HCT116 (cell line): ENCODE results near the gene TASP1. TPM values are rescaled to one million over a fixed set of nuclear protein-coding genes. Genes with fewer than 3 reads are reported as not detected.

Experiments
- ATAC-seq: fragments of 200-7000 bp; cut with Tn5 transposase; 2 replicates; pipeline ENCODE4 v1.9.1; 2020; ENCODE audit warnings: mild to moderate bottlenecking, moderate library complexity
- BruUV-seq: library from RNA; stranded (reverse); fragments of 400-500 nt; replicated peaks from 2 replicates; lab custom pipeline; 2021; lab: Mats Ljungman, UMichigan
- CTCF ChIA-PET: fragments of 300-600 bp; sonication (Branson Sonifier 250); formaldehyde crosslinking; loops from one replicate; lab custom pipeline; 2021; ENCODE audit warnings: antibody characterized with exemption; lab: Charles Lee
- POLR2A ChIA-PET: fragments of 300-600, 350-600 bp; sonication (Branson Sonifier 250); formaldehyde crosslinking; loops from one replicate; lab custom pipeline; 2021; ENCODE audit warnings: antibody characterized with exemption; lab: Charles Lee
- RAD21 ChIA-PET, 2 experiments: fragments of 300-600 bp; sonication (Branson Sonifier 250); formaldehyde crosslinking; loops; one replicate each; lab custom pipeline; 2023; ENCODE audit warnings: low total read pairs in 2 of 2; ENCODE audit not compliant: uncharacterized antibody in 2 of 2, unreplicated experiment in 2 of 2, low non-redundant PET in 1 of 2; lab: Charles Lee
- DNase-seq: peaks from one replicate; pipeline ENCODE4 v3.0.0-alpha.2; 2010; ENCODE audit warnings: low read depth, low spot score
- H2AFZ ChIP-seq: fragments of 200-600 bp; shearing (Covaris generic), sonication (generic); 2 replicates; pipeline ENCODE4 v1.6.1; 2017; ENCODE audit warnings: low read depth, mixed run types, mixed read lengths, antibody characterized with exemption, low read length; ENCODE audit not compliant: poor library complexity, severe bottlenecking
- H3K27ac ChIP-seq: 2 replicates; pipeline ENCODE4 v1.5.1; 2012; ENCODE audit warnings: low read depth, low read length
- H3K27me3 ChIP-seq: fragments of 200-600 bp; sonication (generic); 2 replicates; pipeline ENCODE4 v1.6.1; 2016; ENCODE audit warnings: mixed run types, low read length, mixed read lengths; ENCODE audit not compliant: insufficient read depth
- H3K36me3 ChIP-seq, 2 experiments: fragments of 200-500 bp in 1 of 2; fragments of 200-600 bp in 1 of 2; sonication (Bioruptor generic) in 1 of 2; sonication (generic) in 1 of 2; 2 replicates each; pipeline versions ENCODE4 v1.5.1 to v1.6.1; 2014 to 2016; ENCODE audit warnings: low read length in 2 of 2, inconsistent platforms in 1 of 2, mixed read lengths in 1 of 2, mixed run types in 1 of 2; ENCODE audit not compliant: insufficient read depth in 2 of 2, control insufficient read depth in 1 of 2
- H3K4me1 ChIP-seq, 2 experiments: fragments of 200-600 bp in 1 of 2; sonication (generic) in 1 of 2; 2 replicates each; pipeline versions ENCODE4 v1.5.1 to v1.6.1; 2012 to 2017; ENCODE audit warnings: low read length in 2 of 2, inconsistent platforms in 1 of 2, mild to moderate bottlenecking in 1 of 2, mixed read lengths in 1 of 2, mixed run types in 1 of 2, moderate library complexity in 1 of 2; ENCODE audit not compliant: insufficient read depth in 2 of 2, control insufficient read depth in 1 of 2
- H3K4me2 ChIP-seq: fragments of 200-600 bp; sonication (generic); 2 replicates; pipeline ENCODE4 v1.6.1; 2017; ENCODE audit warnings: mixed run types, low read length, mixed read lengths
- H3K4me3 ChIP-seq, 2 experiments: fragments of 200-600 bp in 1 of 2; sonication (generic) in 1 of 2; replicated peaks in 1 of 2; 2 replicates each; pipeline ENCODE4 v1.5.1; 2011 to 2016; ENCODE audit warnings: low read length in 2 of 2, control low read depth in 1 of 2, low read depth in 1 of 2, mild to moderate bottlenecking in 1 of 2, mixed read lengths in 1 of 2, mixed run types in 1 of 2
- H3K79me2 ChIP-seq: fragments of 200-600 bp; sonication (generic); 2 replicates; pipeline ENCODE4 v1.6.1; 2017; ENCODE audit warnings: mild to moderate bottlenecking, mixed run types, low read length, moderate library complexity, mixed read lengths; ENCODE audit not compliant: insufficient read depth
- H3K9ac ChIP-seq: fragments of 200-600 bp; sonication (generic); 2 replicates; pipeline ENCODE4 v1.6.1; 2016; ENCODE audit warnings: low read length, mixed read lengths
- H3K9me2 ChIP-seq: fragments of 200-600 bp; sonication (generic), shearing (Covaris generic); 2 replicates; pipeline ENCODE4 v1.6.1; 2017; ENCODE audit warnings: mixed run types, mild to moderate bottlenecking, moderate library complexity; ENCODE audit not compliant: insufficient read depth
- H3K9me3 ChIP-seq, 2 experiments: fragments of 200-500 bp in 1 of 2; fragments of 200-600 bp in 1 of 2; sonication (Bioruptor generic) in 1 of 2; sonication (generic) in 1 of 2; 2 replicates each; pipeline ENCODE4 v1.6.1; 2014 to 2017; ENCODE audit warnings: low read length in 2 of 2, mixed read lengths in 2 of 2, inconsistent platforms in 1 of 2, low read depth in 1 of 2, mild to moderate bottlenecking in 1 of 2, mixed run types in 1 of 2, moderate library complexity in 1 of 2; ENCODE audit not compliant: control insufficient read depth in 1 of 2, insufficient read depth in 1 of 2
- H4K20me1 ChIP-seq: fragments of 200-600 bp; sonication (generic), shearing (Covaris generic); 2 replicates; pipeline ENCODE4 v1.6.1; 2017; ENCODE audit warnings: mixed run types, mild to moderate bottlenecking, moderate library complexity; ENCODE audit not compliant: insufficient read depth
- CEBPB ChIP-seq: IDR thresholded peaks from 2 replicates; pipeline ENCODE4 v1.6.1; 2012; ENCODE audit warnings: low read depth
- CTCF ChIP-seq, 3 experiments: fragments of 200-600 bp in 1 of 3; sonication (generic) in 1 of 3; IDR thresholded peaks in 2 of 3; conservative IDR thresholded peaks in 1 of 3; 2 replicates each; pipeline ENCODE4 v1.5.1; 2012 to 2017; ENCODE audit warnings: low read depth in 2 of 3, low read length in 2 of 3, antibody characterized with exemption in 1 of 3, borderline replicate concordance in 1 of 3, control low read depth in 1 of 3, mild to moderate bottlenecking in 1 of 3, mixed read lengths in 1 of 3, mixed run types in 1 of 3, moderate library complexity in 1 of 3; ENCODE audit not compliant: insufficient read depth in 1 of 3
- EGR1 ChIP-seq: IDR thresholded peaks from 2 replicates; pipeline ENCODE4 v1.6.1; 2012; ENCODE audit warnings: low read depth
- ELF1 ChIP-seq: IDR thresholded peaks from 2 replicates; pipeline ENCODE4 v1.6.1; 2012; ENCODE audit warnings: low read depth, borderline replicate concordance
- EZH2 ChIP-seq: fragments of 200-600 bp; sonication (generic); IDR thresholded peaks from 2 replicates; pipeline ENCODE4 v1.6.1; 2017; ENCODE audit warnings: antibody characterized with exemption, mixed run types
- EZH2phosphoT487 ChIP-seq: fragments of 200-600 bp; IDR thresholded peaks from 2 replicates; pipeline ENCODE4 v1.6.1; 2018; ENCODE audit warnings: antibody characterized with exemption, borderline replicate concordance
- FOSL1 ChIP-seq: IDR thresholded peaks from 2 replicates; pipeline ENCODE4 v1.6.1; 2012; ENCODE audit warnings: low read depth
- JUND ChIP-seq: IDR thresholded peaks from 2 replicates; pipeline ENCODE4 v1.6.1; 2012
- MAX ChIP-seq: IDR thresholded peaks from 2 replicates; pipeline ENCODE4 v1.6.1; 2012
- POLR2AphosphoS5 ChIP-seq: IDR thresholded peaks from 2 replicates; pipeline ENCODE4 v1.6.1; 2011; ENCODE audit warnings: mild to moderate bottlenecking, low read depth, low read length, moderate library complexity
- SP1 ChIP-seq: IDR thresholded peaks from 2 replicates; pipeline ENCODE4 v1.6.1; 2012; ENCODE audit warnings: low read depth
- TCF7L2 ChIP-seq: IDR thresholded peaks from 2 replicates; pipeline ENCODE4 v1.7.0; 2011; ENCODE audit warnings: borderline replicate concordance, inconsistent platforms; ENCODE audit not compliant: insufficient read depth, insufficient read length; ENCODE audit errors: extremely low read depth
- ZFX ChIP-seq: fragments of 450-650 bp; IDR thresholded peaks from 2 replicates; pipeline ENCODE4 v1.6.1; 2017
- ZNF274 ChIP-seq: fragments of 200-500 bp; sonication (Bioruptor generic); IDR thresholded peaks from 2 replicates; pipeline ENCODE4 v1.6.1; 2014; ENCODE audit warnings: mild to moderate bottlenecking, low read depth, low read length, inconsistent platforms
- intact Hi-C: fragments of 100-400 bp; cut with micrococcal nuclease; formaldehyde crosslinking; loops from 2 replicates; pipeline ENCODE4 v1.10.0; 2022
- total RNA-seq: library from RNA; stranded (reverse); gene quantifications from one replicate; pipeline ENCODE4 v1.2.1, GENCODE V29; 2021; ENCODE audit not compliant: unreplicated experiment
- TF ChIP-seq, protein P1 (sequence below): IDR thresholded peaks from 2 replicates; pipeline ENCODE4 v1.6.1; 2012
- TF ChIP-seq, protein P2 (sequence below): IDR thresholded peaks from 2 replicates; pipeline ENCODE4 v1.6.1; 2011; ENCODE audit warnings: mild to moderate bottlenecking, low read length, moderate library complexity; ENCODE audit not compliant: insufficient replicate concordance; ENCODE audit errors: extremely low read depth

The TASP1 gene
- total RNA-seq, 1 experiment from 2014 or later, result 19.1 TPM

DNA sequence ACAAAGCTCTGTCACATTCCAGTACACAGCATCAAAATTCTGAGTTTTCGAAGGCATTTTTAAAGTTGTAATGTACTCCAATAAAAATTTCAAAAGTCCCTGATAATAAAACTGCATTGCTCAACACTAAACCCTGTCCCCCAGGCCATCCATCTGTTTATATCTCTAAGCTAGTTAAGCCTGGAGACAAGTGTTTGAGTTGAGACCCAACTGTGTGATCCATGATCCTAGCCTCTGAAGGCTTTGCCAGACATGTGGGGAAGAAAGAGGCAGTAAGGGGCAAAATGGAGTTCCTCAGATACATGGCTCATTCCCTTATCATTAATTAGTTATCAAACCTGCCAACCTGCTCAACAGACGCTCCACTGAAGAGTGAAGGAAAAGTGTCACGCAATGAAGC is 219.3 kb downstream of the TASP1 start (continued):
- TF ChIP-seq, protein P1, sequence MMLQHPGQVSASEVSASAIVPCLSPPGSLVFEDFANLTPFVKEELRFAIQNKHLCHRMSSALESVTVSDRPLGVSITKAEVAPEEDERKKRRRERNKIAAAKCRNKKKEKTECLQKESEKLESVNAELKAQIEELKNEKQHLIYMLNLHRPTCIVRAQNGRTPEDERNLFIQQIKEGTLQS, result no peak
- TF ChIP-seq CEBPB, result no peak

DNA sequence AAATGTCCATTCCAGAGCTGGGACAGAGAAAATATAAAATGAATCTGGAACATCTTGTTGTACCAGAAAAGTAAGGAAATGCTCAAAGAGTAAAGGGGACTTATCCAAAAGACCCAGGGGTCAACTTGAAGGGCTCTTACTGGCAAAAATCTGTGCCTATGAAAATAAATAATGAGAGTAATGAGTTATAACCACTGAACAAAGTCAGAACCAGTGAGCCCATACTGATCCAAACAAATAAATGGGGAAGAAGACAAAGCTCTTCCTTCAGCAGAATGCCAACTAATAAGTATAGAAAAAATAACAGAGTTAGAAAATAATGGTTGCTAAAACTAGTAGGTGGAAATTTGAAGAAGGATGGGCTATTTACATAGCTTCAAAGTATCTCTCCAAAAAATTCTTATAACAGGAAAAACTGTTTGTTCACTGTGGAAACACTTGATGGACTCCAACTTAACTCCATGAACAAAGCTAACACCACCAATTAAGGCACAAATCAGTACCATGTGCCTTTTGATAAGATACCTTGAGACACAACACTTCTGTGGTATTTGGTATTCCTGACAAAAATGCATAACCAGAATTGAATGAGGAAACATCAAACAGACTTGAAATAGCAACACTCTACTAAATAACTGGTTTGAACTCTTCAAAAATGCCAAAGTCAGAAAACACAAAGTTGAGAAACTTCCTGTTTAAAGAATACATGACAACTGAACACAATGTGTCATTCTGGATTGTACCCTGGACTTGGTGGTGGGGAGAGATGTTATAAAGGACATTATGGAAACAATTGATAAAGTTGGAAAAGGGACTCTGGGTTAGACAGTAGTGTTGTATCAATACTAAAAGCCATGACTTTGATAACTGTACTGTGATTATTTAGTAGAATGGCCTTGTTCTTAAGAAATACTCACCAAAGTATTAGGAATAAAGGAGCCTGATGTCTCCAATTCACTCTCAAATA is 220.2 kb downstream of the TASP1 start:
- Histone ChIP-seq H3K27ac (no peak overlapping the region), H3K27me3 (no peaks in the 10 kb centered on the region), H3K4me2 (no peak overlapping the region), H4K20me1 (no peaks in the 10 kb centered on the region), H3K36me3 (peaks cover 0 to 3% of the 10 kb centered on the region in 2 experiments; a peak in 1 of 4 replicates), H3K79me2 (no peaks in the 10 kb centered on the region), H3K4me1 (no peaks in the 10 kb centered on the region), H3K4me3 (no peak overlapping the region), H3K9ac (no peak overlapping the region), H3K9me2 (no peaks in the 10 kb centered on the region), H2AFZ (no peak overlapping the region), H3K9me3 (no peaks in the 10 kb centered on the region)
- DNase-seq, result no peak
- ATAC-seq, result no peak
- RAD21 ChIA-PET, result no interaction called here
- no TSS peak for BruUV-seq
- CTCF ChIA-PET, result no interaction called here
- POLR2A ChIA-PET, result no interaction called here
- intact Hi-C loops, result no loop called here
- TF ChIP-seq EZH2phosphoT487, result no peak
- TF ChIP-seq EZH2, result no peak
- no peak for TF ChIP-seq MAX
- TF ChIP-seq SP1, result no peak
- no peak for TF ChIP-seq JUND
- TF ChIP-seq ELF1, result no peak
- TF ChIP-seq CTCF (IDR thresholded peaks at IDR 0.05 in 2 of 3, conservative IDR thresholded peaks at IDR 0.05 in 1 of 3; ENCODE audit: borderline replicate concordance in 1 of 3, insufficient read depth in 1 of 3, low read depth in 2 of 3, low read length in 2 of 3), result no peak
- TF ChIP-seq TCF7L2, result no peak
- TF ChIP-seq ZFX, result no peak
- no peak for TF ChIP-seq POLR2AphosphoS5
- TF ChIP-seq EGR1, result no peak
- TF ChIP-seq ZNF274, result no peak
- TF ChIP-seq, protein P2, sequence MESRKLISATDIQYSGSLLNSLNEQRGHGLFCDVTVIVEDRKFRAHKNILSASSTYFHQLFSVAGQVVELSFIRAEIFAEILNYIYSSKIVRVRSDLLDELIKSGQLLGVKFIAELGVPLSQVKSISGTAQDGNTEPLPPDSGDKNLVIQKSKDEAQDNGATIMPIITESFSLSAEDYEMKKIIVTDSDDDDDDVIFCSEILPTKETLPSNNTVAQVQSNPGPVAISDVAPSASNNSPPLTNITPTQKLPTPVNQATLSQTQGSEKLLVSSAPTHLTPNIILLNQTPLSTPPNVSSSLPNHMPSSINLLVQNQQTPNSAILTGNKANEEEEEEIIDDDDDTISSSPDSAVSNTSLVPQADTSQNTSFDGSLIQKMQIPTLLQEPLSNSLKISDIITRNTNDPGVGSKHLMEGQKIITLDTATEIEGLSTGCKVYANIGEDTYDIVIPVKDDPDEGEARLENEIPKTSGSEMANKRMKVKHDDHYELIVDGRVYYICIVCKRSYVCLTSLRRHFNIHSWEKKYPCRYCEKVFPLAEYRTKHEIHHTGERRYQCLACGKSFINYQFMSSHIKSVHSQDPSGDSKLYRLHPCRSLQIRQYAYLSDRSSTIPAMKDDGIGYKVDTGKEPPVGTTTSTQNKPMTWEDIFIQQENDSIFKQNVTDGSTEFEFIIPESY, result no peak
- no peak for TF ChIP-seq FOSL1
